ENCODE data around the gene FOXP2.
A peak's percentile ranks its signal among the peaks of the same experiment; 100 is the strongest.

Gene FOXP2

DNA sequence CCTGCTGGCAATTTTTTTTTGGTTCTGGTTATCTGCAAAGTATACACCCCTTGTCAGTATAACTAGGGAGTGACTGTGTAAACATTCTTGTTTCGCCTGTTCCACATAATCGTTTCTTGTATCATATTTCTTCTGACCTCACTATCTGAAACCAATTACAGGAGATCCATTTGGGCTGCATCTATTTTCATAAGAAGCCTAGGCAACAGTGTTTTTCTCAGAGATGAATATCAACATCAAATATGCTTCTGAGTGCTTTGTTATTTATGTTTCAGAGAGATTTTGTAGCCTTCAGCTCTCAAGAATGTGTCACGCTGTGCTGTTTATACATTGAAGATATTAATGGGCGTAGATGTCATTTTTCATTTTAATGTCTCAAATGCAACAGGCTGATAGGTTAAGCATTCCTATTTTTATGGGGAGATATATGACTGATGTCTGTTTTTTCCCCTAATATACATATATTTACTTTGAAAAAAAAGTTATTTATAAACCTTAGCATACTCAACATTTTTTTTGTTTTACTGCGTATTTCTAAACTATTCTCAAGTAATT, 115.5 kb downstream of the FOXP2 start (continued):
- TF ChIP-seq ZNF610 (tag by site-specific recombination; IDR thresholded peaks at IDR 0.05; ENCODE audit: borderline replicate concordance) (0 out of 2 replicates have a peak, but pooled peaks have one; percentile 24), KLF10 (tag by site-specific recombination; IDR thresholded peaks at IDR 0.05) (peak; percentile 88), KLF16 (tag by site-specific recombination; IDR thresholded peaks at IDR 0.05) (0 out of 2 replicates have a peak, but pooled peaks have one; percentile 62), BCL11B (tag by site-specific recombination; IDR thresholded peaks at IDR 0.05; ENCODE audit: low read depth) (peak; percentile 74), ZNF174 (tag by site-specific recombination; IDR thresholded peaks at IDR 0.05) (no peak; the same call in 1 of the 2 replicates), ZSCAN23 (tag by site-specific recombination; IDR thresholded peaks at IDR 0.05) (peak; percentile 92), ZNF548 (tag by site-specific recombination; IDR thresholded peaks at IDR 0.05) (no peak), IKZF3 (tag by site-specific recombination; IDR thresholded peaks at IDR 0.05) (peak; percentile 95)
- TF ChIP-seq, protein P1, sequence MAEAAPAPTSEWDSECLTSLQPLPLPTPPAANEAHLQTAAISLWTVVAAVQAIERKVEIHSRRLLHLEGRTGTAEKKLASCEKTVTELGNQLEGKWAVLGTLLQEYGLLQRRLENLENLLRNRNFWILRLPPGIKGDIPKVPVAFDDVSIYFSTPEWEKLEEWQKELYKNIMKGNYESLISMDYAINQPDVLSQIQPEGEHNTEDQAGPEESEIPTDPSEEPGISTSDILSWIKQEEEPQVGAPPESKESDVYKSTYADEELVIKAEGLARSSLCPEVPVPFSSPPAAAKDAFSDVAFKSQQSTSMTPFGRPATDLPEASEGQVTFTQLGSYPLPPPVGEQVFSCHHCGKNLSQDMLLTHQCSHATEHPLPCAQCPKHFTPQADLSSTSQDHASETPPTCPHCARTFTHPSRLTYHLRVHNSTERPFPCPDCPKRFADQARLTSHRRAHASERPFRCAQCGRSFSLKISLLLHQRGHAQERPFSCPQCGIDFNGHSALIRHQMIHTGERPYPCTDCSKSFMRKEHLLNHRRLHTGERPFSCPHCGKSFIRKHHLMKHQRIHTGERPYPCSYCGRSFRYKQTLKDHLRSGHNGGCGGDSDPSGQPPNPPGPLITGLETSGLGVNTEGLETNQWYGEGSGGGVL (tag by site-specific recombination; IDR thresholded peaks at IDR 0.05), result 0 out of 2 replicates have a peak, but pooled peaks have one; percentile 40
- TF ChIP-seq, protein P2, sequence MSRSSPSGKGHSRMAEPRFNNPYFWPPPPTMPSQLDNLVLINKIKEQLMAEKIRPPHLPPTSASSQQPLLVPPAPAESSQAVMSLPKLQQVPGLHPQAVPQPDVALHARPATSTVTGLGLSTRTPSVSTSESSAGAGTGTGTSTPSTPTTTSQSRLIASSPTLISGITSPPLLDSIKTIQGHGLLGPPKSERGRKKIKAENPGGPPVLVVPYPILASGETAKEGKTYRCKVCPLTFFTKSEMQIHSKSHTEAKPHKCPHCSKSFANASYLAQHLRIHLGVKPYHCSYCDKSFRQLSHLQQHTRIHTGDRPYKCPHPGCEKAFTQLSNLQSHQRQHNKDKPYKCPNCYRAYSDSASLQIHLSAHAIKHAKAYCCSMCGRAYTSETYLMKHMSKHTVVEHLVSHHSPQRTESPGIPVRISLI (tag by site-specific recombination; IDR thresholded peaks at IDR 0.05), result peak; percentile 92
- TF ChIP-seq, protein P3, sequence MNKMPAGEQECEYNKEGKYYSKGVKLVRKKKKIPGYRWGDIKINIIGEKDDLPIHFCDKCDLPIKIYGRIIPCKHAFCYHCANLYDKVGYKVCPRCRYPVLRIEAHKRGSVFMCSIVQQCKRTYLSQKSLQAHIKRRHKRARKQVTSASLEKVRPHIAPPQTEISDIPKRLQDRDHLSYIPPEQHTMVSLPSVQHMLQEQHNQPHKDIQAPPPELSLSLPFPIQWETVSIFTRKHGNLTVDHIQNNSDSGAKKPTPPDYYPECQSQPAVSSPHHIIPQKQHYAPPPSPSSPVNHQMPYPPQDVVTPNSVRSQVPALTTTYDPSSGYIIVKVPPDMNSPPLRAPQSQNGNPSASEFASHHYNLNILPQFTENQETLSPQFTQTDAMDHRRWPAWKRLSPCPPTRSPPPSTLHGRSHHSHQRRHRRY (tag by site-specific recombination; IDR thresholded peaks at IDR 0.05), result 0 out of 2 replicates have a peak, but pooled peaks have one; percentile 78
- TF ChIP-seq, protein P4, sequence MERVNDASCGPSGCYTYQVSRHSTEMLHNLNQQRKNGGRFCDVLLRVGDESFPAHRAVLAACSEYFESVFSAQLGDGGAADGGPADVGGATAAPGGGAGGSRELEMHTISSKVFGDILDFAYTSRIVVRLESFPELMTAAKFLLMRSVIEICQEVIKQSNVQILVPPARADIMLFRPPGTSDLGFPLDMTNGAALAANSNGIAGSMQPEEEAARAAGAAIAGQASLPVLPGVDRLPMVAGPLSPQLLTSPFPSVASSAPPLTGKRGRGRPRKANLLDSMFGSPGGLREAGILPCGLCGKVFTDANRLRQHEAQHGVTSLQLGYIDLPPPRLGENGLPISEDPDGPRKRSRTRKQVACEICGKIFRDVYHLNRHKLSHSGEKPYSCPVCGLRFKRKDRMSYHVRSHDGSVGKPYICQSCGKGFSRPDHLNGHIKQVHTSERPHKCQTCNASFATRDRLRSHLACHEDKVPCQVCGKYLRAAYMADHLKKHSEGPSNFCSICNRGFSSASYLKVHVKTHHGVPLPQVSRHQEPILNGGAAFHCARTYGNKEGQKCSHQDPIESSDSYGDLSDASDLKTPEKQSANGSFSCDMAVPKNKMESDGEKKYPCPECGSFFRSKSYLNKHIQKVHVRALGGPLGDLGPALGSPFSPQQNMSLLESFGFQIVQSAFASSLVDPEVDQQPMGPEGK (tag by site-specific recombination; IDR thresholded peaks at IDR 0.05), result peak; percentile 51; the same call in 1 of the 2 replicates

DNA sequence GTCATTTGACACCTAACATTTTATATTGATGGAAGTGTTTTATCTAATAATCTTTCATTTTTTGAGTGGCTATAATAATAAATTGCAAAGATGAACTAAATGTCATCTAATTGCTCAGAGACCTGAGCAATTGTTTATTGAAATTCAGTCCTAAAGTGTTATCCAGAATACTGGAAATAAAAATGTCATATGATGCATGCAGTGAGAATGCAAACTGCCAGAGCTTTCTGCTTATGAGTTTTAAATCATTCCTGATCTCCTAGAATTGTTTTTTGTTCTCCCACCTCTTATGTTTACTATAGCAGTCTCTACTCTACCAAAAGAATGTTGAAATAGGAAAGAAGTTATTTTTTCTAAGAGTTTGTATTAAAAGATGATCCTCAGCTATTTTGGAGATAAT, 116.7 kb downstream of the FOXP2 start:
- peaks cover 45% of the 10 kb centered on the region for H3K4me1 ChIP-seq (ENCODE audit: control insufficient read depth, insufficient read depth, low read length)
- ChIA-PET CTCF (interaction anchor here (1.1 kb wide), 1 partner anchor 9 kb away, joined by 3 read pairs; no protein-coding TSS in a partner anchor), POLR2A (no interaction called here)
- no peaks in the 10 kb centered on the region for H3K9me3 ChIP-seq (ENCODE audit: control insufficient read depth, insufficient read depth, low read depth, low read length)
- TF ChIP-seq, protein P5, sequence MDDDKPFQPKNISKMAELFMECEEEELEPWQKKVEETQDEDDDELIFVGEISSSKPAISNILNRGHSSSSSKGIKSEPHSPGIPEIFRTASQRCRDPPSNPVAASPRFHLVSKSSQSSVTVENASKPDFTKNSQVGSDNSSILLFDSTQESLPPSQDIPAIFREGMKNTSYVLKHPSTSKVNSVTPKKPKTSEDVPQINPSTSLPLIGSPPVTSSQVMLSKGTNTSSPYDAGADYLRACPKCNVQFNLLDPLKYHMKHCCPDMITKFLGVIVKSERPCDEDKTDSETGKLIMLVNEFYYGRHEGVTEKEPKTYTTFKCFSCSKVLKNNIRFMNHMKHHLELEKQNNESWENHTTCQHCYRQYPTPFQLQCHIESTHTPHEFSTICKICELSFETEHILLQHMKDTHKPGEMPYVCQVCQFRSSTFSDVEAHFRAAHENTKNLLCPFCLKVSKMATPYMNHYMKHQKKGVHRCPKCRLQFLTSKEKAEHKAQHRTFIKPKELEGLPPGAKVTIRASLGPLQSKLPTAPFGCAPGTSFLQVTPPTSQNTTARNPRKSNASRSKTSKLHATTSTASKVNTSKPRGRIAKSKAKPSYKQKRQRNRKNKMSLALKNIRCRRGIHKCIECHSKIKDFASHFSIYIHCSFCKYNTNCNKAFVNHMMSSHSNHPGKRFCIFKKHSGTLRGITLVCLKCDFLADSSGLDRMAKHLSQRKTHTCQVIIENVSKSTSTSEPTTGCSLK (tag by site-specific recombination; IDR thresholded peaks at IDR 0.05), result no peak
- TF ChIP-seq FEZF1 (tag by site-specific recombination; IDR thresholded peaks at IDR 0.05) (peak; percentile 35; the same call in 1 of the 2 replicates), REPIN1 (tag by site-specific recombination; IDR thresholded peaks at IDR 0.05; ENCODE audit: low read depth) (no peak)
- TF ChIP-seq, protein P6, sequence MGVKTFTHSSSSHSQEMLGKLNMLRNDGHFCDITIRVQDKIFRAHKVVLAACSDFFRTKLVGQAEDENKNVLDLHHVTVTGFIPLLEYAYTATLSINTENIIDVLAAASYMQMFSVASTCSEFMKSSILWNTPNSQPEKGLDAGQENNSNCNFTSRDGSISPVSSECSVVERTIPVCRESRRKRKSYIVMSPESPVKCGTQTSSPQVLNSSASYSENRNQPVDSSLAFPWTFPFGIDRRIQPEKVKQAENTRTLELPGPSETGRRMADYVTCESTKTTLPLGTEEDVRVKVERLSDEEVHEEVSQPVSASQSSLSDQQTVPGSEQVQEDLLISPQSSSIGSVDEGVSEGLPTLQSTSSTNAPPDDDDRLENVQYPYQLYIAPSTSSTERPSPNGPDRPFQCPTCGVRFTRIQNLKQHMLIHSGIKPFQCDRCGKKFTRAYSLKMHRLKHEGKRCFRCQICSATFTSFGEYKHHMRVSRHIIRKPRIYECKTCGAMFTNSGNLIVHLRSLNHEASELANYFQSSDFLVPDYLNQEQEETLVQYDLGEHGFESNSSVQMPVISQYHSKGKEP (tag by site-specific recombination; IDR thresholded peaks at IDR 0.05), result peak; percentile 48; the same call in 1 of the 2 replicates
- TF ChIP-seq, protein P7, sequence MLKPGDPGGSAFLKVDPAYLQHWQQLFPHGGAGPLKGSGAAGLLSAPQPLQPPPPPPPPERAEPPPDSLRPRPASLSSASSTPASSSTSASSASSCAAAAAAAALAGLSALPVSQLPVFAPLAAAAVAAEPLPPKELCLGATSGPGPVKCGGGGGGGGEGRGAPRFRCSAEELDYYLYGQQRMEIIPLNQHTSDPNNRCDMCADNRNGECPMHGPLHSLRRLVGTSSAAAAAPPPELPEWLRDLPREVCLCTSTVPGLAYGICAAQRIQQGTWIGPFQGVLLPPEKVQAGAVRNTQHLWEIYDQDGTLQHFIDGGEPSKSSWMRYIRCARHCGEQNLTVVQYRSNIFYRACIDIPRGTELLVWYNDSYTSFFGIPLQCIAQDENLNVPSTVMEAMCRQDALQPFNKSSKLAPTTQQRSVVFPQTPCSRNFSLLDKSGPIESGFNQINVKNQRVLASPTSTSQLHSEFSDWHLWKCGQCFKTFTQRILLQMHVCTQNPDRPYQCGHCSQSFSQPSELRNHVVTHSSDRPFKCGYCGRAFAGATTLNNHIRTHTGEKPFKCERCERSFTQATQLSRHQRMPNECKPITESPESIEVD (tag by site-specific recombination; IDR thresholded peaks at IDR 0.05), result no peak
- no peaks in the 10 kb centered on the region for H3K36me3 ChIP-seq (ENCODE audit: control insufficient read depth in 2 of 2, insufficient read depth in 1 of 2, low read length in 2 of 2)
- no peak overlapping the region for H3K4me3 ChIP-seq (ENCODE audit: low read depth, low read length)
- H3K27ac ChIP-seq (ENCODE audit: extremely low read depth, low read depth, low read length), result no peak overlapping the region

All from HEK293 (cell line).